ENCODE results near the gene OR2T27. TPM values are rescaled to one million over a fixed set of nuclear protein-coding genes. Genes with fewer than 3 reads are reported as not detected.

Gene OR2T27, protein sequence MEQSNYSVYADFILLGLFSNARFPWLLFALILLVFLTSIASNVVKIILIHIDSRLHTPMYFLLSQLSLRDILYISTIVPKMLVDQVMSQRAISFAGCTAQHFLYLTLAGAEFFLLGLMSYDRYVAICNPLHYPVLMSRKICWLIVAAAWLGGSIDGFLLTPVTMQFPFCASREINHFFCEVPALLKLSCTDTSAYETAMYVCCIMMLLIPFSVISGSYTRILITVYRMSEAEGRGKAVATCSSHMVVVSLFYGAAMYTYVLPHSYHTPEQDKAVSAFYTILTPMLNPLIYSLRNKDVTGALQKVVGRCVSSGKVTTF
- total RNA-seq, result not detected

DNA sequence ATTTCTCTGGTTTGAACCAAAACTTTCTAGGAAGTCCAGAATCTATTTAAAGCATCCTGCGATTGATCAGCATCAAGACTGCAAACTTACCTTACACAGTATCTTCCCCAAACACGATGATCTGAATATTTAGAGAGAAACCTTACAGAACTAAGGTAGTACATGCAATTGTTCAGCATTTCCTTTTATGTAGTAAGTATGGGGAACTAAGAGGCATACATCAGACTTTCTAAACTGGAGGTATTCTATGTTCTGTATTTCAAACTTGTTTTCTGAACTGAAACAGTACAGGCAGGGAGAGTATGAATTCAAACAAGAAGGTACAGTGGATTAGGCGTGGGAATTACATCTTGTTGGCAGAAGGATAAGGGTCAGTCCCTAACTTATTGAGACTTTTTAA is at the start of gene OR2T27:
OR2T27 (minus strand) TSS at position 175 of the 400 bp plus-strand sequence. CDS start 4,644 bp downstream, outside the sequence.

DNA sequence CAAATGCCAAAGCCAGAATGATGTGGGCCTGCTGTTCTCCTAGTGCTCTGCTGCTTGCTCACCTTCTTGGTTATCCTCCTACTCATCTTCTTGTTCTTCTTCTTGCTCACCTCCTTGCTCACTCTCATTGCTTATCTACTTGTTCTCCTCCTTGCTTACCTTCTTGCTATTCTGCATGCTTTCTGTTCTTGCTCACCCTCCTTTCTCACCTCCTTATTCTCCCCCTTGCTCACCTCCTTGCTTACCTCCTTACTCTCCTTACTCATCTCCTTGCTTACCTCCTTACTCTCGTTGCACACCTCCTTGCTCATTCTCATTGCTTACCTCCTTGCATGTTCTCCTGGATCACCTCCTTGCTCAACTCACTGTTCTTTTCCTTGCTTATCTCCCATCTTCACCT is 47.4 kb upstream of the OR2T27 start, which contains the start of gene OR14I1:
OR14I1 (minus strand) TSS at position 53 of the 400 bp plus-strand sequence.

DNA sequence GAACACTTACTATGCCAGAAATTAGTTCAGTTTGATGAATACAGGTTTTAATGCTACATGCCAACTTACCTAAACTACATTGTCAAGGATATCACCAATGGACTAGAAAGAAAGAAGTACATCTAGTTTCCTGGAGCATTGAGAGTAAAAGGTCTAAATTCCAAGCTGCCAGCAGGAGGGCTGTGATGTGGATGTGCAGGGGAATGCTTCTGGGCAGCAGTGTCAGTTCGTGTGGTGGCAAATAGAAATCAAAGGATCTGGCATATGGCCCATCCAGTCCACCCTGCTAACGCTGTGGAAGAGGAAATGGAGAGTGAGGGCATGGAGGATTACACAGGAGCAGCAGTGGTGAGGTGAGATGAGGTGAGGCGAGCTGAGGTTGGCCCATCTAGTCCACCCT is 10.2 kb downstream of the OR2T27 start, which contains the start of gene OR2T35:
OR2T35 (minus strand) TSS at position 101 of the 400 bp plus-strand sequence. CDS start 6,020 bp downstream, outside the sequence.

DNA sequence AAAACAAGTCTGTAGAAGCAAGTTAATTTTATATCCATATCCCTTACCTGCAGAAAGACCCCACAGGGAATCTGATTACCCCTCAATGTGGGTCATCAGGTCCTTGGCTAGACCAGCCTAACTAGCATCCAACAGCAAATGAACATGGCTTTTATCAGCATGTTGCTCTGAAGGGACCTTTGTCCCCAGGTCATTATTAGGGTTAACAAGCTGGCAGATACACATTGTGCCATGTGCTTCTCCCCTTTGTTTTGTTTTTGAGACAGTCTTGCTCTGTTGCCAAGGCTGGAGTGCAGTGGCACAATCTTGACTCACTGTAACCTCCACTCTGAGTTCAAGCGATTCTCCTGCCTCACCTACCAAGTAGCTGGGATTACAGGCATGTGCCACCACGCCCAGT is 20.3 kb downstream of the OR2T27 start, which contains the start of gene OR2T11:
OR2T11 (minus strand) TSS at position 101 of the 400 bp plus-strand sequence. CDS start 7,963 bp downstream, outside the sequence.

Other genes starting within 250 kb of the OR2T27 start
- 0.06 TPM for gene OR2T2, start 209.9 kb downstream of the OR2T27 start, total RNA-seq
- gene OR2T3, start 182.2 kb downstream of the OR2T27 start, total RNA-seq, result not detected
- 0.06 TPM for gene OR2T5, start 166.9 kb downstream of the OR2T27 start, total RNA-seq
- gene OR2G6, start 147.5 kb downstream of the OR2T27 start, total RNA-seq, result not detected
- gene OR2T29, start 92.8 kb downstream of the OR2T27 start, total RNA-seq, result not detected
- gene OR2T34, start 80.8 kb downstream of the OR2T27 start, total RNA-seq, result not detected
- not detected for gene OR2T10, start 57.8 kb downstream of the OR2T27 start, total RNA-seq
- gene OR2T11, start 20.4 kb downstream of the OR2T27 start, total RNA-seq, result 0.06 TPM
- gene OR2T35, start 10.2 kb downstream of the OR2T27 start, total RNA-seq, result not detected
- gene OR14I1, start 47.2 kb upstream of the OR2T27 start, total RNA-seq, result not detected
- not detected for gene LYPD8, start 100.2 kb upstream of the OR2T27 start, total RNA-seq
- gene SH3BP5L, start 170.4 kb upstream of the OR2T27 start, total RNA-seq, result 22.6 TPM
- gene ZNF672, start 182.7 kb upstream of the OR2T27 start, total RNA-seq, result 35.4 TPM
- gene ZNF692, start 203.6 kb upstream of the OR2T27 start, total RNA-seq, result 37.7 TPM